Activated CD4-positive, alpha-beta memory T cell treated with anti-CD3 and anti-CD28 coated beads, Interleukin-2, amount 10 ng/mL, durations not matched to agents 7 days and 5 days (primary cell): ENCODE results near the gene EIF4E2. TPM values are rescaled to one million over a fixed set of nuclear protein-coding genes. Genes with fewer than 3 reads are reported as not detected.
"Not testable (repeated sequence)": the region's sequence is repeated elsewhere in the genome, so short reads cannot be mapped to it uniquely, and the experiment has no call there.

Source experiments
- CTCF ChIA-PET: fragments of 350-600 bp; sonication (Branson Sonifier 250); formaldehyde crosslinking; loops from one replicate; lab custom pipeline; 2021; ENCODE audit warnings: antibody characterized with exemption, inconsistent platforms; lab: Charles Lee
- POLR2A ChIA-PET: fragments of 350-600 bp; sonication (Branson Sonifier 250); formaldehyde crosslinking; loops from one replicate; lab custom pipeline; 2021; ENCODE audit warnings: antibody characterized with exemption; lab: Charles Lee
- DNase-seq: peaks from one replicate; pipeline ENCODE4 v3.0.0-alpha.2; 2020
- H3K27ac Mint-ChIP-seq: one replicate; pipeline ENCODE4 v1.8.0; 2021; ENCODE audit warnings: mild to moderate bottlenecking, mixed read lengths
- H3K27me3 Mint-ChIP-seq: one replicate; pipeline ENCODE4 v1.8.0; 2021; ENCODE audit warnings: mixed read lengths
- H3K36me3 Mint-ChIP-seq: one replicate; pipeline ENCODE4 v1.8.0; 2021; ENCODE audit warnings: low read depth, mixed read lengths
- H3K4me1 Mint-ChIP-seq: one replicate; pipeline ENCODE4 v1.8.0; 2021; ENCODE audit warnings: mixed read lengths
- H3K4me3 Mint-ChIP-seq: one replicate; pipeline ENCODE4 v1.8.0; 2021; ENCODE audit warnings: mild to moderate bottlenecking, mixed read lengths
- H3K9me3 Mint-ChIP-seq: one replicate; pipeline ENCODE4 v1.8.0; 2021; ENCODE audit warnings: mixed read lengths
- total RNA-seq, 2 experiments: library from RNA; stranded (reverse); gene quantifications; one replicate each; pipeline ENCODE4 v1.2.3, GENCODE V29; 2021

The EIF4E2 gene
- total RNA-seq, 2 experiments from 2014 or later = 72.8 to 74.6 TPM

DNA sequence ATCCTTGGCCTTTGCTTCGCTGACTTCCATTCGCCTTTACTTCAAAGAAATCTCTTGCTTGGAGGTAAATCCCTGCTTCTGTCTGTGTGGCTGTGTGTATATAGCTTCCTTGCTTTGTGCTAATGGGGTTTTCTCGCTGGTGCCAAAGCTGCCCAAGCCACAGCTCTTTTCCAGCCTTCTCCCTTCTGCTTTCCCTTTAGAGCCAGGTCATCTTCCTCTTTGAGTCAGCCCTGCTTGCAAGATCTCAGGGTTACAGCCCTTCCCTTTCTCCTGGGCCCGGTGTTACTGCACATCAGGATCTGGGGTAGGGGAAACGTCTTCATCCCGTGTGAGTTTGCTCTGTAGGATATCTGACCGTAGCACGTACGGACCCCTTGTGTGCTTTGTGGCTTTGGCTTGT is 19.1 kb downstream of the EIF4E2 start:
- Mint-ChIP-seq H3K36me3 (peaks cover 67% of the 10 kb centered on the region), H3K27ac (no peak overlapping the region), H3K4me3 (no peak overlapping the region), H3K9me3 (no peaks in the 10 kb centered on the region), H3K27me3 (no peaks in the 10 kb centered on the region), H3K4me1 (peaks cover 6% of the 10 kb centered on the region)
- ChIA-PET POLR2A (interaction anchor here (0.8 to 1.1 kb wide), 2 partner anchors 16 to 19 kb away, joined by 3 to 4 read pairs; partner anchors contain the start of genes EIF4E2 and TIGD1), CTCF (no interaction called here)
- no peak for DNase-seq

DNA sequence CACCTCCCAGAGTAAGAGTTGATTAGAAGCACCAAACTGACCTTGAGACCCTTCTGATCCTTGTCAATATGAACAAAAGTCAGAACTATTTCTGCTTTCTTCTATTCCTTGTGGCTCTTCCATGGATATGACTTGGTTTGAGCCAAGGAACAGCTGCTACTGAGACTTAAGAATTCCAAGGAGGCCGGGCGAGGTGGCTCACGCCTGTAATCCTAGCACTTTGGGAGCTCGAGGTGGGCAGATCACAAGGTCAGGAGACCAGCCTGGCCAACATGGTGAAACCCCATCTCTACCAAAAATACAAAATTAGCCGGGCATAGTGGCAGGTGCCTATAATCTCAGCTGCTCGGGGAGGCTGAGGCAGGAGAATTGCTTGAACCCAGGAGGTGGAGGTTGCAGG is 20.0 kb downstream of the EIF4E2 start:
- H3K4me3 Mint-ChIP-seq, POLR2A ChIA-PET, H3K27me3 Mint-ChIP-seq, CTCF ChIA-PET, H3K4me1 Mint-ChIP-seq, H3K9me3 Mint-ChIP-seq, H3K27ac Mint-ChIP-seq, DNase-seq: not testable (repeated sequence)
- H3K36me3 Mint-ChIP-seq = peaks cover 61% of the 10 kb centered on the region

DNA sequence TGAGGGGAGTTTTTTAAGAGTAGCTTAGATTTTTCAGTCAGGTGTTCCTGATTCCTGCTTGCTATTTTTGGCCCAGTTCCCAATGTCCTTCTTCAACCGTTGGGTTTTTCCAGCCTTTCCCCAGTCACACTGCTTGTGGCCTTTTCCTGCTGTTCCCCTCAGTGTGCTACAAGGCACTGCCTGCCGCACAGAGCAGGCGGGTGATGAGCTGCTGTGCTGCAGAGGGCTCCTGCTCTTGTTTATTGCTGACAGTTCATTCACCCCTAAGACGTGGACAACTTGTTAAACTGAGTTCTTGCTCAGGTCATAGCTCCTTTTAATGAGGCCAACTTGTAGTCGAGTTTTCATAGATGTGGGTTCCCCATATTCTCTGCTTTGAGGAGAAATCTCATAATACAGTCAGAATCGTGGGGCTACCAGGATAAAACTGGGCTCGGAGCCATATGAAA is 20.6 kb downstream of the EIF4E2 start:
- Mint-ChIP-seq H3K36me3 (peaks cover 60% of the 10 kb centered on the region), H3K9me3 (no peaks in the 10 kb centered on the region), H3K27ac (no peak overlapping the region), H3K4me1 (peaks cover 6% of the 10 kb centered on the region), H3K4me3 (no peak overlapping the region), H3K27me3 (no peaks in the 10 kb centered on the region)
- no peak for DNase-seq
- ChIA-PET CTCF (interaction anchor here (1.9 kb wide), 1 partner anchor 127 kb away, joined by 4 read pairs; no protein-coding TSS in a partner anchor), POLR2A (no interaction called here)

DNA sequence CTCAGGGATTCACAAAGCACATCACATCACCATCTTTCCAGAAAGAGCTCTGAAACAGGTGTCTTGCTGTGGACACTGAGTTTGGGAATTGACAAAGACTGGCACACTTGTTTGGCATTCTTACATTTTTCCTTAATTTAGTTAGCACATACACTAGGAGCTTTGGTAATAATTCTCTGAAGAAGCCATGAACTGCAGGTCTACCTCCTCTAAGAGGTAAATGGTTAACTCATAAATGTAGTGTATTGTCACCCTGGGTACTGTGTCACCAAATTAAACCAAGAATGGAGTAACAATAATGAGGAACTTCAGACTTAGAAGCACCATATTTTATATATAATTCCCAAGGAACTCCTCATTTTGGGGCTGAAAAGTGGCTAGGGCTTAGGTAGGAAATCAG is 22.6 kb downstream of the EIF4E2 start:
- no peaks in the 10 kb centered on the region for H3K27me3 Mint-ChIP-seq
- H3K27ac Mint-ChIP-seq = no peak overlapping the region
- H3K4me1 Mint-ChIP-seq = peaks cover under 1% of the 10 kb centered on the region
- H3K9me3 Mint-ChIP-seq = no peaks in the 10 kb centered on the region
- no peak overlapping the region for H3K4me3 Mint-ChIP-seq
- peaks cover 45% of the 10 kb centered on the region for H3K36me3 Mint-ChIP-seq
- ChIA-PET CTCF (no interaction called here), POLR2A (no interaction called here)
- DNase-seq = no peak

DNA sequence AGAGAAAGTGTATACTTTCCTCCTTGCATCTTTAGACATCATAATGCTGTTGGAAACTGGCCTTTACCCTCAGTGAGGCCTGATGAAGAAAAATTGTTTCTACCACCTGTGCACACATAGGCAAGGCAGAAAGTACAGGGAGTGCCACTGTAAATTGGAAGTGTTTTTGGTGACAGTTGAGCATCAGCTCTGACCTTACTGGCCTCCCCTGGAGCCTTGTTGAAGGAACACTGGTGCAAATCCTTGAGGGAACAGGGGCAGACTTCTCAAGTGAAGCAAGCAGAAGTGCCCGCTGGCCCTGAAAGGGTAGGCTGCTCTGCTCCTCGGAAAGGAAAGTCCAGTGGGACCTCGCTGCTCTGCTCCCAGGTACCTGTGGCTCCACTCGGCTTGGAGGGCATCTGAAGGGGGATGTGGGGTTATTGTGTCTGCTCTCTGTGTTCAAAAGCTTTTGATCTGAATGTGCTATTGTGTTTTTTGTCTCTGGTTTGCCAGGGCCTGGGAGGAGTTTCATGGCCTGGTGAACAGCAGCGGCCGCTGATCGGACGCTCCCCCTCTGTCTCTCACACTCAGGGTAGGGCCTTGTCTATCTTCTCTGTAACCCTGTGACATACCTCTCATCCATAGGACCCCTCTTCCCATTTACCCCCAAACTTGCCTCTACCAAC is 23.4 kb downstream of the EIF4E2 start:
- POLR2A ChIA-PET = no interaction called here
- Mint-ChIP-seq H3K4me1 (no peaks in the 10 kb centered on the region), H3K36me3 (peaks cover 37% of the 10 kb centered on the region), H3K27ac (no peak overlapping the region), H3K27me3 (no peaks in the 10 kb centered on the region), H3K9me3 (no peaks in the 10 kb centered on the region), H3K4me3 (no peak overlapping the region)
- DNase-seq = no peak
- CTCF ChIA-PET = no interaction called here

DNA sequence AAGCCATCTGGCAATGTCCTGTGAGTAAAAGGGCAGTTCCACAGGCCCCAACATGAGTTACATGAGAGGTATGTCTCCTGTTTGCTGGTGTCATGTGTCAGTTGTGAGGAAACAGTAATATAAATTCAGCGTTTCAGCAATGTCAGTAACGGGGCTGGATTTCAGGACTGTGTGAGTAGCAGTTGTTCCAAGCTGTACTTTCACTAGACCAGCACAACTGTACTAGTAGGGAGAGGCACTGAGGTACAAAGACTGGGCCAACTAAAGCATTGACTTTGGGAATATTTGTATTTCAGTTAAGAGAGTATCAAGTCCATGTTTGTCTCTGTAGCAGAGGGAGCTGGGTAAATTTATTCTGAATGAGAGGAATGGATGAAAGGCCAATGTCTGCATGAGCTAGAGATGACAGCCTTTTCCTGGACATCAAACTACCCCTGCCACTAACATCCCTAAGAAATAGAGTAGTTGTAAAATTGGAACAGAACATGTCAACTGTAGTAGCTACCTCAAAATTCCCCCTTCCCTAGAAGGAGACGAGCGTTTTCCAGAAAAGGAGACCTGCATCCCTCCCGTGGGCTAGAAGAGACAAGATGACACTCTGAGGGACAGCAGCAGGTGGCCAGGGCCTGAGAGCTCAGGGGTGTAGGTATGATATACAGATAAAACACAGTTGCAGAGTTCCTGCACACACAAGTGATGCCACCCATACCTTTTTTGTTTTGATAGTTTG is 24.4 kb downstream of the EIF4E2 start:
- no peak overlapping the region for H3K27ac Mint-ChIP-seq
- H3K36me3 Mint-ChIP-seq = peaks cover 28% of the 10 kb centered on the region
- no peak overlapping the region for H3K4me3 Mint-ChIP-seq
- no peaks in the 10 kb centered on the region for H3K27me3 Mint-ChIP-seq
- H3K4me1 Mint-ChIP-seq = peaks cover 2% of the 10 kb centered on the region
- H3K9me3 Mint-ChIP-seq = no peaks in the 10 kb centered on the region
- CTCF ChIA-PET = no interaction called here
- DNase-seq = no peak
- POLR2A ChIA-PET = no interaction called here

DNA sequence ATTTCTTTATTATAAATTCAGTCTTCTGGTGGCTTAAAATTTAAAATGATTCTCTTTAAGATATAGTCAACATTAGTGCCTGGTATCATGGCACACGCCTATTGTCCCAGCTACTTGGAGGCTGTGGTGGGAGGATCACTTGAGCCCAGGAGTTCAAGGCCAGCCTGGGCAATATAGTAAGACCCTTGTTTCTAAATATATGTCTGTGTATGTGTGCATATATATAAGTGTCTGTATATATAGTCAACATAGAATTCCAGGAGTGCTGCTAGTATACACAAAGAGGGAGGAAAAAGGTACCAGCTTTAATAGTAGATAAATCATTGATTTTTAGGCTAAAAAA is 24.9 kb downstream of the EIF4E2 start:
- CTCF ChIA-PET = interaction anchor here (0.6 kb wide), 1 partner anchor 104 kb away, joined by 3 read pairs; no protein-coding TSS in a partner anchor
- Mint-ChIP-seq H3K27ac (no peak overlapping the region), H3K4me3 (no peak overlapping the region), H3K27me3 (no peaks in the 10 kb centered on the region), H3K9me3 (no peaks in the 10 kb centered on the region), H3K4me1 (peaks cover 7% of the 10 kb centered on the region), H3K36me3 (peaks cover 23% of the 10 kb centered on the region)
- POLR2A ChIA-PET = no interaction called here
- DNase-seq = no peak

DNA sequence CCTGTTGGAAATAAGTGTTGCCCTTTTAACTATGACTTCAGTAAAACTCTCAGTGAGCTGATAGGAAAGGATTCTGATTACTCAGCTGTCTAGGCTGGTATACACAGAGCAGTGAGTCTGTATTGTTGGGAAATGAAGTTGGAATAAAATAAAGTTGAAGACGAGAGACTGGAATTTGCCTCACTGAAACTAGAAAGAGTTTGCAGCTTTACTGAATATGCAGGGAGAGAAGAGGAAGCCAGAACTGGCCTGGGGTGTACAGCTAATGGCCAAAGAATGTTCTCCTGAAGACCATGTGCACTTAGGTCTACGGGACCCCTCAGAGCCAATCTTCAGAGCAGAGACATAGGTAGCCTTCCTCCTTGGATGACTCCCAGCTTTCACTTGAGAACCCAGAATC is 26.5 kb downstream of the EIF4E2 start:
- ChIA-PET POLR2A (no interaction called here), CTCF (no interaction called here)
- H3K4me3 Mint-ChIP-seq = no peak overlapping the region
- H3K36me3 Mint-ChIP-seq = peaks cover 22% of the 10 kb centered on the region
- peaks cover 18% of the 10 kb centered on the region for H3K4me1 Mint-ChIP-seq
- H3K9me3 Mint-ChIP-seq = no peaks in the 10 kb centered on the region
- no peak for DNase-seq
- no peak overlapping the region for H3K27ac Mint-ChIP-seq
- H3K27me3 Mint-ChIP-seq = no peaks in the 10 kb centered on the region

DNA sequence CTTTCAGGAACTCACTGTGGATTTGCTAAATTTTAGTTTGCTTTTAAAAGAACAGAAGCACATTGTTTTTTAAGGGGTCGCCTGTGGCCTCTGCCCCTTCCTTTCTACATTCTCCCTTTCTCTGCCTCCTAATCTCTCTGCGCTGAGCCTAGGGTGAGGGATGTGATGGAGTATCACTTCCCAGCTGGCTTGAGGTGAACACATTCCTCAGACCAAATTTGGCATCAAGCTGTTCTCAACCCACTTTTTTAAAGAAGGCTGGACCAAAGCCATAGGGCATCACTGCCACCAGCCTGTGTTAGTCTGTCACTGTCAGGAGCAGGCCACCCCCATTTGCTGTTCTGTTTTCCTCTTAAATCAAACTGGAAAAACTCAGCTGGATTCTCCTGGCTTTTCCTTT is 27.4 kb downstream of the EIF4E2 start:
- CTCF ChIA-PET = no interaction called here
- peaks cover 18% of the 10 kb centered on the region for H3K4me1 Mint-ChIP-seq
- no peaks in the 10 kb centered on the region for H3K9me3 Mint-ChIP-seq
- H3K4me3 Mint-ChIP-seq = no peak overlapping the region
- POLR2A ChIA-PET = interaction anchor here (2.2 kb wide), 1 partner anchor 27 kb away, joined by 6 read pairs; the partner anchor contains the start of genes EIF4E2 and TIGD1
- H3K36me3 Mint-ChIP-seq = peaks cover 27% of the 10 kb centered on the region
- H3K27me3 Mint-ChIP-seq = no peaks in the 10 kb centered on the region
- no peak for DNase-seq
- no peak overlapping the region for H3K27ac Mint-ChIP-seq

DNA sequence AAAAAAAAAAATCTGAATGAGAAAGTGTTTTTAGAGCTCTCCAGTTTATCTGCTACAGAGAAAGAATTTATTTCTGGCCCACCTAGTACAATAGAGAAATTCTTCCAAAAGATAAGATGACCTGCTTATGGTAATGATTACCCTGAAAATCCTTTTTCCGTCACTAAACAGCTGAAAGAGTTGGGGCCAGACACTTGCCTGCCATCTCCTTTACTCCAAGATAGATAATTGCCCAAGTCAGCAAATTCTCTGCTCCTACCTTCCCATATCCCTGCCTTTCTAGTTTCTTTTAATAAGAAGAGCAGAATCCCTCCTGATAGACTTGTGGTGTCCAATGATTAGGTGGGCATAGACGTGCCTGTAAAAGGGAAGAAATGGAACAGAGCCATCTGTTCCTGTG is 28.1 kb downstream of the EIF4E2 start:
- ChIA-PET CTCF (no interaction called here), POLR2A (interaction anchor here (1.3 to 2.2 kb wide), 2 partner anchors 25 to 28 kb away, joined by 3 to 6 read pairs; partner anchors contain the start of genes EIF4E2 and TIGD1)
- no peak for DNase-seq
- H3K36me3 Mint-ChIP-seq = peaks cover 27% of the 10 kb centered on the region
- peaks cover 18% of the 10 kb centered on the region for H3K4me1 Mint-ChIP-seq
- no peak overlapping the region for H3K27ac Mint-ChIP-seq
- no peak overlapping the region for H3K4me3 Mint-ChIP-seq
- no peaks in the 10 kb centered on the region for H3K27me3 Mint-ChIP-seq
- no peaks in the 10 kb centered on the region for H3K9me3 Mint-ChIP-seq

DNA sequence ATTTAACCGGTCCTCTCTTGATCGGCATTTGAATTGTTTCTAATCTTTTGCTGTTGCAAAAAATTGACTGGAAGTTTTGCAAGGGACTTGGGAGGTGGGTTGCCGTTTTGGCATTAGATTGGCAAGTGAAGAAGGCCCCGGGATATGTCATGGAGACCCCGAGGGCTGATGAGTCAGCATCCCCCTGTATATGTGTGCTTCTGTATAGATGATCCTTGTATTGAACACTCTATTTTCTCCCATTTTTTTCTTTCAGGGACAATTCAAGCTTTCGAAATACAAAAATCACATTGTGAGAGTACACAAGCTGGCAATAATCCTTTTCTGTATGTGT is 30.1 kb downstream of the EIF4E2 start:
- ChIA-PET POLR2A (interaction anchor here (0.6 kb wide), 1 partner anchor 30 kb away, joined by 4 read pairs; the partner anchor contains the start of genes EIF4E2 and TIGD1), CTCF (interaction anchor here (0.6 kb wide), 1 partner anchor 529 kb away, joined by 3 read pairs; no protein-coding TSS in a partner anchor)
- Mint-ChIP-seq H3K9me3 (no peaks in the 10 kb centered on the region), H3K4me1 (peaks cover 18% of the 10 kb centered on the region), H3K27ac (no peak overlapping the region), H3K36me3 (peaks cover 17% of the 10 kb centered on the region), H3K4me3 (no peak overlapping the region), H3K27me3 (no peaks in the 10 kb centered on the region)
- no peak for DNase-seq

DNA sequence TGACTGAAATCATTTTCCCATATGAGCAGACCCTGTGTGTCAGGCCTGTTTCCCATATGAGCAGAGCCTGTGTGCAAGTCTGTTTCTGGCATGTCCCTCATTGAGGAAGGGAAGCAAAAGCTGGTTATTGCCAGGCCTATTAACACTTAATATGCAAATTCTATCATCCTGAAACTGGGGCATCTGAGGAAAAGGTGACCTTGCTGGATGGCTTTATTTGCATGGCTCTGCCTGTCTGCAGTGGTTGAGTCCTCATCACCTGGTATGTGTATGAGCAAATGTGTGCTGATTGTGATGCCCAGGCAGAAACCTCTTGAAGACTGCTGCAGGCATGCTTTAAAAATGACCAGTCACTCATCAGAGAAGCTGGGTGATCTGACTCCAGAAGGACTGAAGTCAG is 31.2 kb downstream of the EIF4E2 start:
- peaks cover 18% of the 10 kb centered on the region for H3K4me1 Mint-ChIP-seq
- no peaks in the 10 kb centered on the region for H3K9me3 Mint-ChIP-seq
- H3K4me3 Mint-ChIP-seq = no peak overlapping the region
- no peaks in the 10 kb centered on the region for H3K27me3 Mint-ChIP-seq
- POLR2A ChIA-PET = no interaction called here
- no peak overlapping the region for H3K27ac Mint-ChIP-seq
- DNase-seq = no peak
- CTCF ChIA-PET = no interaction called here
- H3K36me3 Mint-ChIP-seq = peaks cover 13% of the 10 kb centered on the region

DNA sequence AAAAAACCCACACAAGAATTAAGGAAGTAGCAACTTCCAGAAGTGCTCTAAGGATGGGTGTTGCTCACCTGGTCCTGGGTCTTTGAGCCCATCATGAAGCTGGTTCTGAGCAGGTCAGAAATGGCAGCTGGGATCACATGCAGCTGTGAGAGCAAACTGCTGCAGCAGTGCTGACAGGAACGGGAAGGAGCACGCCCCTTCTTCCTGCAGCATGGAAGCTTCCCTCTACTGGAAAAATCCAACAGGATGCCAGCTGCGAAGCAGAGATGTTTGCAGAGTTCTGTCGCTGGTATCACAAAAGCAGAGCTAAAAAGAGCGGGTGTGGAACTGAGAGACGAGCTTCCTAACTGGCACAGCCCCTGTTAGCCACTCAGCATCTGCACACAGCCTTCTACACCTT is 33.7 kb downstream of the EIF4E2 start:
- DNase-seq = no peak
- ChIA-PET CTCF (no interaction called here), POLR2A (no interaction called here)
- H3K4me1 Mint-ChIP-seq = peaks cover 18% of the 10 kb centered on the region
- no peaks in the 10 kb centered on the region for H3K9me3 Mint-ChIP-seq
- H3K36me3 Mint-ChIP-seq = peaks cover 13% of the 10 kb centered on the region
- no peak overlapping the region for H3K4me3 Mint-ChIP-seq
- no peaks in the 10 kb centered on the region for H3K27me3 Mint-ChIP-seq
- no peak overlapping the region for H3K27ac Mint-ChIP-seq
